Lung (tissue), 12 donors: ENCODE measurements around the gene TMEM106B. TPM values are rescaled to one million over a fixed set of nuclear protein-coding genes. Genes with fewer than 3 reads are reported as not detected.

Experiments used
- ATAC-seq: fragments of 200-7000 bp; cut with Tn5 transposase; one replicate; pipeline ENCODE4 v1.9.1; 2020; ENCODE audit warnings: moderate number of reproducible peaks; ENCODE audit not compliant: insufficient read depth, low FRiP score
- DNase-seq, 3 donors: peaks; one replicate each; pipeline ENCODE4 v3.0.0-alpha.2; 2013 to 2017
- H3K27ac ChIP-seq, 2 donors: one replicate each; pipeline ENCODE4 v1.5.1; 2013; ENCODE audit warnings: mild to moderate bottlenecking in 2 of 2, moderate library complexity in 2 of 2, control low read depth in 1 of 2, inconsistent platforms in 1 of 2, low read depth in 1 of 2, low read length in 1 of 2
- H3K27me3 ChIP-seq, 3 donors: one replicate each; pipeline ENCODE4 v1.5.1; 2013; ENCODE audit warnings: low read length in 2 of 3; ENCODE audit not compliant: control insufficient read depth in 3 of 3, insufficient read depth in 3 of 3
- H3K36me3 ChIP-seq, 4 donors: one replicate each; pipeline ENCODE4 v1.5.1; 2013; ENCODE audit warnings: low read length in 4 of 4, mild to moderate bottlenecking in 1 of 4, moderate library complexity in 1 of 4; ENCODE audit not compliant: control insufficient read depth in 4 of 4, insufficient read depth in 4 of 4
- H3K4me1 ChIP-seq, 5 donors: one replicate each; pipeline ENCODE4 v1.5.1; 2013; ENCODE audit warnings: low read length in 5 of 5, mild to moderate bottlenecking in 2 of 5, moderate library complexity in 1 of 5; ENCODE audit not compliant: control insufficient read depth in 5 of 5, insufficient read depth in 5 of 5
- H3K4me3 ChIP-seq: one replicate; pipeline ENCODE4 v1.5.1; 2013; ENCODE audit warnings: mild to moderate bottlenecking, control low read depth, moderate library complexity
- H3K9ac ChIP-seq, 2 donors: one replicate each; pipeline ENCODE4 v1.5.1; 2013; ENCODE audit warnings: low read length in 2 of 2, control low read depth in 1 of 2; ENCODE audit not compliant: insufficient read depth in 1 of 2
- H3K9me3 ChIP-seq, 4 donors: one replicate each; pipeline ENCODE4 v1.5.1; 2013; ENCODE audit warnings: low read length in 3 of 4, mild to moderate bottlenecking in 1 of 4, moderate library complexity in 1 of 4; ENCODE audit not compliant: control insufficient read depth in 4 of 4, insufficient read depth in 3 of 4
- WGBS, 2 donors: extraction: QIAGEN DNeasy Blood & Tissue Kit; methylation state at CpG; one replicate each; pipeline ENCODE4 v1.1.7; 2013; 5-methylcytosine and 5-hydroxymethylcytosine counted together
- polyA plus RNA-seq, 2 donors: library from polyadenylated mRNA; stranded (reverse); fragments of 200-250 nt; gene quantifications; one replicate each; pipeline ENCODE4 v1.2.1, GENCODE V29; 2013
- total RNA-seq, 2 donors: library from RNA; depleted of rRNA in 1 of 2; stranded (reverse); fragments of >200 nt in 1 of 2; gene quantifications; one replicate each; pipeline ENCODE4 v1.2.1, GENCODE V29; 2014 to 2021
- TF ChIP-seq, protein P1 (sequence below): IDR thresholded peaks from 2 replicates; pipeline ENCODE4 v1.5.1; 2012; ENCODE audit warnings: mild to moderate bottlenecking; ENCODE audit errors: control extremely low read depth, extremely low read depth
- donor health status: control.
- donor health status: control.
- donor health status: Bipolar disorder and iron deficiency.
- donor health status: healthy.
- donor health status: DM: yes; HTN: yes; CAD: no.

The TMEM106B gene
- total and polyA plus RNA-seq, 4 donors = 11.8 to 100 (median 24.8) TPM

DNA sequence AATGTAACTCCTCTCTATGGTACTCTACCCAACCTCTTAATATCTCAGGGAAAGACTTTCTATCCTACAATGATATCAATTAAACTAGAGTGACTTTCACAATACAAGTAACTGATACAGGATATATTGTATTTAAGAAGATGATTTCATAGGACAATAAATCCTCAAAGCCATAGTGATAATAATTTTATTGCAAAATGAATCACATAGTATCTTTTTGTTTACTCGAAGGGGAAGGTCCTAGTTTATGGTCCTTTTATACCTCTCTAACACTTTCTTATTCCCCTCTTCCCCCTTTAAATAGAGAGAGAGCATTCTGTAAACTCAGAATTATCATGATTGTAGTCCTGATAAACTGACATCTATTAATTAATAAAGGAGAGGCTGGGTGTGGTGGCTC is 56.4 kb downstream of the TMEM106B start:
- Histone ChIP-seq H3K36me3 (no peaks in the 10 kb centered on the region), H3K9me3 (peaks cover 0 to 5% (median 0%) of the 10 kb centered on the region in 4 donors), H3K4me1 (no peaks in the 10 kb centered on the region), H3K9ac (no peak overlapping the region), H3K27ac (no peak overlapping the region), H3K27me3 (no peaks in the 10 kb centered on the region), H3K4me3 (no peak overlapping the region)
- WGBS, 2 donors = 87 to 90% methylated on average over 1 of the region's 1 CpG
- ATAC-seq (no peak), DNase-seq (no peak)
- TF ChIP-seq, protein P1, sequence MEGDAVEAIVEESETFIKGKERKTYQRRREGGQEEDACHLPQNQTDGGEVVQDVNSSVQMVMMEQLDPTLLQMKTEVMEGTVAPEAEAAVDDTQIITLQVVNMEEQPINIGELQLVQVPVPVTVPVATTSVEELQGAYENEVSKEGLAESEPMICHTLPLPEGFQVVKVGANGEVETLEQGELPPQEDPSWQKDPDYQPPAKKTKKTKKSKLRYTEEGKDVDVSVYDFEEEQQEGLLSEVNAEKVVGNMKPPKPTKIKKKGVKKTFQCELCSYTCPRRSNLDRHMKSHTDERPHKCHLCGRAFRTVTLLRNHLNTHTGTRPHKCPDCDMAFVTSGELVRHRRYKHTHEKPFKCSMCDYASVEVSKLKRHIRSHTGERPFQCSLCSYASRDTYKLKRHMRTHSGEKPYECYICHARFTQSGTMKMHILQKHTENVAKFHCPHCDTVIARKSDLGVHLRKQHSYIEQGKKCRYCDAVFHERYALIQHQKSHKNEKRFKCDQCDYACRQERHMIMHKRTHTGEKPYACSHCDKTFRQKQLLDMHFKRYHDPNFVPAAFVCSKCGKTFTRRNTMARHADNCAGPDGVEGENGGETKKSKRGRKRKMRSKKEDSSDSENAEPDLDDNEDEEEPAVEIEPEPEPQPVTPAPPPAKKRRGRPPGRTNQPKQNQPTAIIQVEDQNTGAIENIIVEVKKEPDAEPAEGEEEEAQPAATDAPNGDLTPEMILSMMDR = no peak

DNA sequence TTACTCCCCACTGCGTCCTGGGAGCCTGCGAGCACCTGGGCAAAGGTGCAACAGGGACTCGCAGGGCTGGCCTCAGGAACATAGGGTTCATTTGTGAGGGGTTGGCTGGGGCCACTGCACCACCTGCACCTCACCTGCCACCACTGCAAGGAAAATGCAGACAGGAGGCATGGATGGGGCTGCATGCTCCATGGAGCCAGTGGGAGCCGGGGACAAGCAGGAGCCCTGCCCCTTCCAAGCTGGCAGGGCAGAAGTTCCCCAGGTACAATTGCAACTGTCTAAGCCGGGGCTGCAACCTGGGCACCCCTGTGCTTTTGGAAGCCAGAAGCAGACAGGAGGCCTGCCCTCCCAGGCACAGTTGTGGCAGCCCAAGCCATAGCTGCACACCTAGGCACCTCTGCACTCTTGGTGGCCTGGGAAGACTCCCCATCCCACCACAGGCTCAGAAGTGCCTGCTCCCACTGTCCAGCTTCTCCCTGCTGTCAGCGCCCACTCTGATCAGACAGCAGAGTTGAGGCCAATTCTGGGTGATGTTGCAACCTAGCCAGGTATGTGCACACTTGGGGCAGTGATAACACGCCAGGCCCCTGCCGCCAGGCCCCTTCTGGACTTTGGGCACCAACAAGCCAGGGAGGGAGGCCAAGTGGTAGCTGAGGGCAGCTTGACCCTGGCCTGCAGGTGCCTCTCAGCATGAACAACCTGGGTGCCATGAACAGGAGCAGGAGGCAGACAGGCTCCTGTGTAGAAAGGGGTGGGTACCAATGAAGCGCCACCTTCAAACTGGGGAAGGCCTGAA is 58.2 kb downstream of the TMEM106B start:
- DNase-seq = no peak
- Histone ChIP-seq H3K36me3 (no peaks in the 10 kb centered on the region), H3K27me3 (no peaks in the 10 kb centered on the region), H3K9me3 (peaks cover 0 to 5% (median 0%) of the 10 kb centered on the region in 4 donors), H3K4me1 (no peaks in the 10 kb centered on the region), H3K27ac (no peak overlapping the region), H3K9ac (no peak overlapping the region), H3K4me3 (no peak overlapping the region)
- TF ChIP-seq, protein P1 = no peak
- ATAC-seq = no peak
- WGBS, 2 donors = 94 to 95% methylated on average over 9 of the region's 9 CpGs

- H3K9ac ChIP-seq = no peak overlapping the region
- WGBS, 2 donors = 53 to 68% methylated on average over 1 of the region's 1 CpG
- no peak overlapping the region for H3K4me3 ChIP-seq
- no peak for ATAC-seq
- H3K4me1 ChIP-seq = no peaks in the 10 kb centered on the region
- H3K27me3 ChIP-seq = no peaks in the 10 kb centered on the region
- no peak overlapping the region for H3K27ac ChIP-seq
- H3K36me3 ChIP-seq = no peaks in the 10 kb centered on the region
- DNase-seq = no peak
- TF ChIP-seq, protein P1 = no peak
- peaks cover 0 to 6% (median 2%) of the 10 kb centered on the region in 4 donors for H3K9me3 ChIP-seq
These were observed 69.9 kb downstream of the TMEM106B start for GRCh38 chr7:12281038-12281437.
